GM23338 (cell line): Measurements from ENCODE around the gene ESR1.

Source experiments
- CTCF ChIP-seq, 2 experiments: fragments of 200-600 bp in 1 of 2; sonication (generic) in 1 of 2; conservative IDR thresholded peaks; 2 replicates each; pipeline versions ENCODE4 v1.5.1 to v1.6.1; 2016 to 2017; ENCODE audit warnings: antibody characterized with exemption in 2 of 2, low read depth in 2 of 2, mild to moderate bottlenecking in 2 of 2, moderate library complexity in 1 of 2
- EZH2 ChIP-seq: fragments of 200-600 bp; sonication (generic); IDR thresholded peaks from one replicate; pipeline ENCODE4 v1.8.0; 2017; ENCODE audit warnings: antibody characterized with exemption, mild to moderate bottlenecking, low read depth; ENCODE audit not compliant: unreplicated experiment
- EZH2phosphoT487 ChIP-seq: fragments of 200-600 bp; sonication (generic); IDR thresholded peaks from one replicate; pipeline ENCODE4 v1.8.1; 2018; ENCODE audit warnings: antibody characterized with exemption; ENCODE audit not compliant: unreplicated experiment
- STAT1 ChIP-seq: IDR thresholded peaks from one replicate; pipeline ENCODE4 v1.6.1; 2016; ENCODE audit warnings: antibody characterized with exemption; ENCODE audit not compliant: unreplicated experiment
- ZNF331 ChIP-seq: fragments of 250-450 bp; sonication (Bioruptor Pico); IDR thresholded peaks from 2 replicates; pipeline ENCODE4 v1.5.0; 2020; ENCODE audit warnings: low read depth, mild to moderate bottlenecking, moderate library complexity

- TF ChIP-seq EZH2phosphoT487 = no peak
- no peak for TF ChIP-seq CTCF (conservative IDR thresholded peaks at IDR 0.05; ENCODE audit: low read depth in 2 of 2)
- no peak for TF ChIP-seq EZH2
- TF ChIP-seq ZNF331 (CRISPR knock-in tag) = no peak
- TF ChIP-seq STAT1 = no peak
These were observed 547 bp upstream of the ESR1 start for GRCh38 chr6:151806757-151807512.
